SK-N-DZ (cell line): ENCODE measurements around the gene SS18. TPM values are rescaled to one million over a fixed set of nuclear protein-coding genes. Genes with fewer than 3 reads are reported as not detected.
A peak's percentile ranks its signal among the peaks of the same experiment; 100 is the strongest.
"Not testable (repeated sequence)": the region's sequence is repeated elsewhere in the genome, so short reads cannot be mapped to it uniquely, and the experiment has no call there.

Experiments used
- DNase-seq: peaks from one replicate; pipeline ENCODE4 v3.0.0-alpha.2; 2015; ENCODE audit warnings: low spot score
- polyA plus RNA-seq, 2 experiments: library from polyadenylated mRNA; depleted of rRNA; stranded (reverse); fragments of >200 nt; gene quantifications; 2 replicates each; pipeline ENCODE4 v1.2.3, GENCODE V29; 2014

The SS18 gene, protein sequence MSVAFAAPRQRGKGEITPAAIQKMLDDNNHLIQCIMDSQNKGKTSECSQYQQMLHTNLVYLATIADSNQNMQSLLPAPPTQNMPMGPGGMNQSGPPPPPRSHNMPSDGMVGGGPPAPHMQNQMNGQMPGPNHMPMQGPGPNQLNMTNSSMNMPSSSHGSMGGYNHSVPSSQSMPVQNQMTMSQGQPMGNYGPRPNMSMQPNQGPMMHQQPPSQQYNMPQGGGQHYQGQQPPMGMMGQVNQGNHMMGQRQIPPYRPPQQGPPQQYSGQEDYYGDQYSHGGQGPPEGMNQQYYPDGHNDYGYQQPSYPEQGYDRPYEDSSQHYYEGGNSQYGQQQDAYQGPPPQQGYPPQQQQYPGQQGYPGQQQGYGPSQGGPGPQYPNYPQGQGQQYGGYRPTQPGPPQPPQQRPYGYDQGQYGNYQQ
- 104 and 110 TPM in 2 replicates for polyA plus RNA-seq (2014; cell fraction: cytosol; rRNA removed)
- polyA plus RNA-seq (2014; cell fraction: nucleus; rRNA removed) = 88.2 and 313 TPM in 2 replicates

DNA sequence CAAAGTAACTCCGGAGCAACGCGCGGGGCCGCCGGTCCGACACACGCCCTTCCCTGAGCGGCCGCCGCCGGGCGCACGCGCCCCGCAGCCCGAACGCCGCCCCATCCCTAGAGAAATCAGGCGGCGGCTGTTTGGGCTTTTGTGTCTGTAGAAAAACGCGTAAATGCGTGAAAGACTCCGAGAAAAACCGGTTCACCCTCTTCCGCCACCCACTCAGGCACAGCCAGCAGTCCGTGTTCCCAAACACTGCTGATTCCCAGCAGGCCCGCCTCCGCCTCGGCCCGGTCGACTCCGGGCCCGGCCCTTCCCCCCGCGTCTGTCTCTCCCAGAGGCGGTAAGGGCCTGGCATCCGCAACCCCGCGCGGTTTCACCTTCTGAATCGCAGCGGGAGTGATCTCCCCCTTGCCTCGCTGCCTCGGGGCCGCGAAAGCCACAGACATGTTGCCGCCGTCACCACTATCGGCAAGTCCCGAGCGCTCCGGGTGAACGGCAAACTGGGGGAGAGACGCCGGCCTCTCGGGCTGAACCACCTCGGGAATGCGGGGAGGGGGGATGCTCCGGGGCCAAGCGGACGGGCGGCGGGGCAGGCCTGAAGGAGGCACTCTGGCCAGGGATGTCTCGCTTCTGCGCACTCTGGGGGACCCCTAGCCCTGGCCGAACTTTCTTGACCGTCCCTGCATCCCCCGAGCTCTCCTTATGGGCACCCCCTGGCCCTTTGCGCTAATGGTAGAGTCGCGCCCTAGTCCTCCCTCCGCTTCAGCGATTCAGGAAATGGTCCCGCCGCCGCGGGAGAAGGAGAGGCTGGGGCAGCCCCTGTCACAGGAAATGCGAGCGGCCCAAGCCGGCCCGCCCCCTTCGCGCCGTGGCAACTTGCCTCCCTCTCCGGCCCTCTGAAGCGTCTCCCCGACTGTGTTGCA lies at the start of gene SS18:
SS18 (minus strand) TSS at position 484 of the 917 bp plus-strand sequence; CDS start at position 440, 44 bp downstream.
- peak; percentile 95 for DNase-seq

DNA sequence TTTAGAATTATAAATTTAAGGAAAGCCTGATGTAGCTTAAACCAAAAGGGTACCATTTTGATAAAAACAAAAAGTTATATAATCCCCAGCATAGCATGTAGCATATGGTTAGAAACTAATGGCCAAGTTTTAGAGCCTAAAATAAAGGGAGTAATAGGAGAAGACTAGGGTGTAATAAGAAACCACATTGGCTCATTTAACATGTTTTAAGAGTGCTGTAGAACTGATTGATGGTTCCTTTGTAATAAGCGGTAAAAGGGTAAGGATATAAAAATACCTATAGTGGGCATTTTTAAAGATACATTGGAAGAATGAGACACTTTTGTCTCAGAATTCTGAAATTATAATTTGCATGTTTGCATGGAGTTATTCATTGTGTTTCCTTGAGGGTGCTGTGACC lies 45.1 kb upstream of the SS18 start:
- no peak for DNase-seq

DNA sequence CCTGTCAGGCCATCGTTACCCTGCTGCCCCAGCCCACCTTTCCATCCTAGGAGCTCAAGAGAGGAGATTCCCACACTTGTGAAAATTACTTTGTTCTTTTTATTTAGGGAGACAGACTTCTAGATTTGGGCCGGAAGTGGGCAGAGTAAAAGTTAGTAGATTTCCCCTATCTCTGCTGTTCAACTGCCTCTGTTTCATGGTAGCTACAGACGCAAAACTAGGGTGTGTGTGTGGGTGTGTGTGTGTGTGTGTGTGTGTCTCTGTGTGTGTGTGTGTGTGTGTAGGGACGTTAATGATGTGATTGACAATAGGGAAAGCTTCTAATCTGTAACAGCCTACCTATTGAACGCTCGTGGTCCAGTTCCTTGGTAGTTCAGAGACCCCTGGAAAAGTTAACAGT lies 43.7 kb upstream of the SS18 start:
- DNase-seq = no peak

DNA sequence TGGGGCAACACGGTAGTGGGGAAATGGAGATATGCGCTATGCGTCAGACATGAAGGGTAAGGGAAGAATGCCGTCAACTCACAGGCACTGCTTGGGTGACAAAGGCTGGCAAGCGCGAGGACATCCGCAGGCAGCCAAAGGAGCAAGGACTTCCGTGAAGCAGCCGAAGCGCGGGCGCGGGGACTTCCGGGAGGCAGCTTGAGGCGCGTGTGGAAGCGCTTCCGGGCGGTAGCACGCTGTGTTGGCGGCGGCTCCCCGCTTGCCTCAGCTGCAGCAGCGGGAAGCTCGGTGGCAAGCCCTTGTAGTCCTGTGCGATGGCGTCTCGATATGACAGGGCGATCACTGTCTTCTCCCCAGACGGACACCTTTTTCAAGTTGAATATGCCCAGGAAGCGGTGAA lies 43.2 kb upstream of the SS18 start, which contains the start of gene PSMA8:
PSMA8 (plus strand) TSS at position 218 of the 400 bp plus-strand sequence; CDS start at position 315, 97 bp downstream.
- DNase-seq = no peak

DNA sequence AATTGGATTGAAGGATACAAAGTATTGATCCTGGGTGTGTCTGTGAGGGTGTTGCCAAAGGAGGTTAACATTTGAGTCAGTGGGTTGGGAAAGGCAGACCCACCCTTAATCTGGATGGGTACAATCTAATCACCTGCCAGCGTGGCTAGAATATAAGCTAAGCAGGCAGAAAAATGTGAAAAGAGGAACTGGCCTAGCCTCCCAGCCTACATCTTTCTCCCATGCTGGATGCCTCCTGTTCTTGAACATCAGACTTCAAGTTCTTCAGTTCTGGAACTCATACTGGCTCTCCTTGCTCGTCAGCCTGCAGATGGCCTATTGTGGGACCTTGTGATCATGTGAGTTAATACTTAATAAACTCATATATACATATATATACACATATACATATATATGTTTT lies 37.8 kb upstream of the SS18 start:
- not testable (repeated sequence) for DNase-seq

DNA sequence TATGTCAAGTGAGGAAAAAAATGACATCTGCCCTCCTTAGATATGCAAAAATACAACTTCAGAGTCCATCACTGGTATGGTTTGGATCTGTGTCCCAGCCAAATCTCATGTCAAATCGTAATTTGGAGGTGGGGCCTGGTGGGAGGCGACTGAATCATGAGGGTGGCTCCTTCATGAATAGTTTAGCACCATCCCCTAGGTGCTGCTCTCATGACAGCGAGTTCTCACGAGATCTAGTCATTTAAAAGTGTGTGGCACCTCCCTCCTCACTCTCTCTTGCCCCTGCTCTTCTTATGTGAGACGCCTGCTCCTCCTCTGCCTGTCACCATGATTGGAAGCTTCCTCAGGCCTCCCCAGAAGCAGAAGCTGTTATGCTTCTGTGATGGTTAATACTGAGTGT lies 37.4 kb upstream of the SS18 start:
- peak; percentile 10 for DNase-seq

DNA sequence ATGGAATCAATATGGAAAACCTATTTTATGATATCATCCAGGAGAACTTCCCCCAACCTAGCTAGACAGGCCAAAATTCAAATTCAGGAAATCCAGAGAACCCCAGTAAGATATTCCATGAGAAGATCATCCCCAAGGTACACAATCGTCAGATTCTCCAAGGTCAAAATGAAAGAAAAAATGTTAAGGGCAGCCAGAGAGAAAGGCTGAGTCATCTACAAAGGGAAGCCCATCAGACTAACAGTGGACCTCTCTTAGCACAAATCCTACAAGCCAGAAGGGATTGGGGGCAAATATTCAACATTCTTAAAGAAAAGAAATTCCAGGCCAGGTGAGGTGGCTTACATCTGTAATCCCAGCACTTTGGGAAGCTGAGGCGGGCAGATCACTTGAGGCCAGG lies 31.6 kb upstream of the SS18 start:
- DNase-seq = not testable (repeated sequence)

DNA sequence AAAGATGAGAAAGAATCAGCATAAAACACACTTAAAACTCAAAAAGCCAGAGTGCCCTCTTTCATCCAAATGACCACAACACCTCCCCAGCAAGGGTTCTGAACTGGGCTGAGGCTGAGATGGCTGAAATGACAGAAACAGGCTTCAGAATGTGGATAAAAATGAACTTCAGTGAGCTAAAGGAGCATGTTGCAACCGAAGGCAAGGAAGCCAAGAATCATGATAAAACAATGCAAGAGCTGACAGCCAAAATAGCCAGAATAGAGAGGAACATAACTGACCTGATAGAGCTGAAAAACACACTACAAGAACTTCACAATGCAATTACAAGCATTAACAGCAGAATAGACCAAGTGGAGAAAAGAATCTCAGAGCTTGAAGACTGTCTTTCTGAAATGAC lies 31.1 kb upstream of the SS18 start:
- DNase-seq = no peak

DNA sequence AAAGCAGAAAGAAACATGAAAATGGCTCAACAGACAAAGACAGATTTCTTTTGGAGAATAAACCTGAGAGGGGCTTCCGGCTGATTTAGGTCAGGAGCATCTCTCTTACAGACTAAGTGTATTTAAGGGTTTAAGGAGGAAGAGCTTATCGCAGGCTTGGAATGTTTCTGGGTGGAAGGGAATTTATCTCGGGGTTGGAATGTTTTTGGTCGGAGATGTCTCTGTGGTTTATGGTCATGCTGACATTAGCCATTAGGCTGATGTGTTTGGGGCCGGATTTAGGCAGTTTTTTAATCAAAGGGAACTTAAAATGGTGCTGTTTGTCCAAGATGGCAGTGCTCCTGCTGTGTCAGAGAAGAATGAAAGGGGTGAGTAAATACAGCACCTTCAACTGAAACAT lies 28.8 kb upstream of the SS18 start:
- DNase-seq = no peak

DNA sequence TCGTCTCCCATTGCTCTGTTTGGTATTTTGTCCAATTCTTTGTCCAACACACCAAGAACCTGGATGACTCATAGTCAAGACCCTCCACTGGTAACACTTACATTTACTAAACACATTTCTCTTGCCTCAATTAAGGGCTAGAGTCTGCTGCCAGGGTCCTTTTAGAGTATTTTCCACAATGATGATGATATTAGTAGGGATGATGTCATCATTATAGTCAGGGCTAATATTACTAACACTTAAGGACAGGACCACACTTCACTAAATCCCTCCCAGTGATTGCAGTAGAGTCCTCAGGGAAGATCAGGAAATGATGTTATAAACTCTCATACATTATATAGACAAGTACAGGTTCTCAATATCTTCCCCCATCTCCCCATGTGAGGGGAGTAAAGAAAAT lies 13.6 kb upstream of the SS18 start:
- DNase-seq = no peak

DNA sequence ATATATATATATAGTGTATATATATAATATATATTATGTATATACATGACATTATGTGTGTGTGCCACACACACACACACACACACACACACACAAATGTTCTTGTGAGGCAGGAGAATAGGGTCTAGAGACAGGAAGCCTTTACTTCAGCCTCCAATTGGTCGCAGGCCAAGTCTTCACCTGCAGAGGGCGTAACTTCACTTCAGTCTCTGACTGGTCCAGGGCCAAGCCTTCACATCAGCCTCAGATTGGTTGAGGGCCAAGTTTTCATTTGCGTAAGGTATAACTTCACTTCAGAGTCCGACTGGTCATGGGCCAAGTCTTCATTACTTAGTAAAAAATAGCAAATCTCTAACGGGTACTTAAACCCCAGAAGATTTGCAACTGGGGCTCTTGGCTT lies 13.2 kb upstream of the SS18 start:
- peak; percentile 11 for DNase-seq

DNA sequence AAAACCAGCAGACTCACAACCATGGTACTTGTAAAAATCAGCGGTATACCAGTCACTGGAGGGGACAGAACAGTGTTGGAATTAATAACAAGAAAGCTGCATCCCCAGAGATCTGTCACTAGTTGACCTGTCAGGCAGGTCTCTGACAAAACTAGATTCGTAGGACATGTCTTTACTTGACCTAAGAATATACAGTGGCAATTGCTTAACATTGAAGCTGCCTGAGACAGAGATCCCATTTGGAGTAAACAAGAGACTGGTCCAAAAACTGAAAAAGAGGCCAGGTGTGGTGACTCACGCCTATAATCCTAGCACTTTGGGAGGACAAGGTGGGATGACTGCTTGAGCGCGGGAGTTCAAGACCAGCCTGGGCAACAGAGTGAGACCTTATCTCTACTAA lies 7.2 kb upstream of the SS18 start:
- DNase-seq = no peak

DNA sequence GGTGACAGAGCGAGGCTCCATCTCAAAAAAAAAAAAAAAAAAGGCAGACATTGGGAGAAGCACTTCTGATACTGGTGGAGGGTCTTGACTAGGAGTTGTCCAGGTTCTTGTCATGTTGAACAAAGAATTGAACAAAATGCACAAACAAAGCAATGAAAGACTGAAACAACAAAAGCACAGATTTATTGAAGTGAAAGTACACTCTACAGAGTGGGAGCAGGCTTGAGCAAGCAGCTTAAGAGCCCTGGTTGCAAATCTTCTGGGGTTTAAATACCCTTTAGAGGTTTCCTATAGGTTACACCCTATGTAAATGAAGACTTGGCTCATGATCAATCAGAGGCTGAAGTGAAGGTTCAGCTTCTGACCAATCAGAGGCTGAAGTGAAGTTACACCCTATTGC lies 6.4 kb upstream of the SS18 start:
- DNase-seq = no peak

DNA sequence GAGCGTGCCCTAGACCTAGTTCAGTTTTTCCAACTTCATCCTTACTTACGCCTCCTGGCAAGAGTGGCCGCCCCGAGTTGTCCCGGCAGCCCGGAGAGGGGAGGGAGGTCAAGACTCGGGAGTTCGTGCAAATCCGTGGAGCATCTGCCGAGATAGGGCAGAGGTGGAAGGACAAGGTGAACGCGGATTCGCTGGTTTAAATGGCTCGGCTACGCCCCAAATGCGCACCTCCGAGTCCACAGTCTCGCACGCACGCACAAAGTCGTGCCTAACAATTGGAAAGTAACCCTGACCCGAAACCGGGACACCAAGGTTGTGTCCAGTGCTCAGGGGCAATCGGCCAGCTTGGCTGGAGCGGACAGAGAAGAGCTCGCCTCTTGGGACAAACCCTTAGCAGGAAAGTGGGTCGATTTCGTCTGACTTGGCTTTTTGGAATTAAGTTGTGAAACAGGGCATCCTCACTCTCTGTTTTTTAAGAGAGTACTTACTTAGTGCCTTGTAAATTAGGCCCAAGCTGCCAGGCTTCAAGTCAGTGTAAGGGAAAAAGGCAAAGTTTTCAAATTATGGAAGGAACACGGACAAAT lies 726 bp upstream of the SS18 start:
- no peak for DNase-seq

DNA sequence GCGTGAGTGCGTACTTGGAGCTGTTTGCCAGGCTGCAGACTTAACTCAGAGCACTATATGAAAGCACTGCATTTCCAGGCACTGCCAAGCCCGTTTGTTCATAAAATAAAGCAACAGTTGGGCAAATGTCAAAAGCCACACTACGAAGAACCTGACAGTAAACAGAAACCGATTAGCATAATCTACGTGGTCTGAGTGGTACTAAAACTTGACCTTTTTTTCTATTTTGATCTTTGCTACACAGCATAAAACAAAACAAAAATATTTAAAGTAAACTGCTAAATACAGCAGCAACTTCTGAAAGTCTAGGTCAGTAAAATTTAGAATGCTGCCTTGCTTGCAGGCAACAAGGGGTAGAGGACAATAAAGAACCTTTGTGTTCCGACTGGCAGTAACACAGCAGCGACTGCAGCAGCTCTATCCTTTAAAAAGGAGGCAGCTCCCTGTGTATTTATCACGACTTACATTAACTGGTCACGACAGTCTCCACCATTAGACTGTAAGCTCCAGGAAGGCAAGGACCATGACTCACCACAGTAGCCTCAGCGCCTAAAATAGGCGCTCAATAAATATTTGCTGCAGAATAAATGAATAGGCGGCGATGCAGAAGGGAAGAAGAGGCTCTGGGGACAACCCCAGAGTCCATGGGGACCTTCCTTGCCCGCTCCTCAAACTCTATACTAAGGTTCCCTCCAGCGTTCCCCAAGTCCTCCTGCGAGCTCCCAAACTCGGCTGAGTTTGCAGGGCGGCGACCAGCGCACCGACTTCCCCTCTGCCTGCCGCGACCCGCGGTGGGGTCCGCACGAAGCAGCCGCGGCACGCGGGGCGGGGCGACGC lies 902 bp downstream of the SS18 start:
- peak; percentile 39 for DNase-seq

DNA sequence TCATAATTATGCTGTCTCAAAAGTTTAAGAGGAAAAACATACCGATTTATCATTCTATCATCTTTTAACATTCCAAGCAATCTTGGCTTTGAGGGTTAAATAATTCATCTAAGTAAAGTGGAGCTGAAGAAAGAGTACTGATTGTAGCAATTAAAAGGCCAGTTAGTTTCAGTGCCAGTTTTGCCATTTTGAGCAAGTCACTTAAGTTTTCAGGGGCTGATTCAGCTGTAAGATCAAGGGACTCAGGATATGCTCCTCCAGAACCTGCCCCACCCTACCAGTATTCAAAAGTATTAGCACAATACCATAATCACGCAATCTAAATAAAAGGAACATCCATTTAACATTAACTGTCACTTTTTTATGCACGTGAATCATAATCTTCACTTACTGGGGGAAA lies 1.9 kb downstream of the SS18 start:
- DNase-seq = no peak

DNA sequence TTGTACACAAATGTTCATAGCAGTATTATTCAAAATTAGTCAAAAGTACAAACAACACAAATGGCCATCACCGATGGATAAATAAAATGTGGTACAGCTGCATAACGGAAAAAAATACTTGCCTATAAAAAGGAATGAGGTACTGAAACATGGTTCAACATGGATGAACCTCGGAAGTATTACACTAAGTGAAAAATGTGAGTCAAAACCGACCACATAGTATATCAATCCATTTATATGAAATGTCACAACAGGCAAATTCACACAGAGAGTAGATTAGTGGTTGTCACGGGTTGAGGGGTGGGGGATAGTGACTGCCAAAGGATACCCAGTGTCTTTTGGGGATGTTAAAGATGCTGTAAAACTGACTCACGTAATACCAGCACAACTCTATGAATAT lies 3.5 kb downstream of the SS18 start:
- DNase-seq = no peak

DNA sequence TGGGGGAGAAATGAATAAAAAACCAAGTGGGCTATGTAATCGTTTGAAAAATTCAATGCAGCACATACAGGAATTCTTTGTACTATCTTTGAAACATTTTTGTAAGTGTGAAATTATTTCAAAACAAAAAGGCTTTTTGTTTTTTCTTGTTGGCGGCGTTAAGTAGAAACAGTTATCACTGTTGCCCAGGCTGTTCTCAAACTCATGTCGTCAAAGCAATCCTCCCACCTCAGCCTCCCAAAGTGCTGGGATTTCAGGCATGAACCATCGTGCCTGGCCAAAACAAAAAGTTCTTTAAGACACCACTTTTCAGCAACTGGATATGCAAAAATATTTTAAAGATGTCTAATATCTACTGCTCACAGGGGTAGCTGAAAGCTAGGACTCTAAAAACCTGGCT lies 5.4 kb downstream of the SS18 start:
- no peak for DNase-seq

DNA sequence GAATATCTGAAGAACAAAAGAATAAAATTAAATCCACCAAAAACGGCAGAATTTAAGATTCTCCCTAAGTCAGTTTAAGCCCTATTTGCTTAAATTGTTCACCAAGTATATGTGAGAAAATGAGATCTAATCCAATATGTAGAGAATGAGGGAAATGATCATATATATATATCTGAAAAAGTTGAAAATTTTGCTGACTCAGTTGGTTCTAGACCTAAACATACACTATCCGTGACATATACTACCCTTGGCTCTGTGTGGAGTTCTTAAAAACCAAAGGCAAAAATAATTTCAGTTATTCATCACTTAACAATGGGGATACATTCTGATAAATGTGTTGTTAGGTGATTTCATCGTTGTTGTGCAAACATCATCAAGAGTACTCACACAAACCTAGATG lies 7.3 kb downstream of the SS18 start:
- no peak for DNase-seq

DNA sequence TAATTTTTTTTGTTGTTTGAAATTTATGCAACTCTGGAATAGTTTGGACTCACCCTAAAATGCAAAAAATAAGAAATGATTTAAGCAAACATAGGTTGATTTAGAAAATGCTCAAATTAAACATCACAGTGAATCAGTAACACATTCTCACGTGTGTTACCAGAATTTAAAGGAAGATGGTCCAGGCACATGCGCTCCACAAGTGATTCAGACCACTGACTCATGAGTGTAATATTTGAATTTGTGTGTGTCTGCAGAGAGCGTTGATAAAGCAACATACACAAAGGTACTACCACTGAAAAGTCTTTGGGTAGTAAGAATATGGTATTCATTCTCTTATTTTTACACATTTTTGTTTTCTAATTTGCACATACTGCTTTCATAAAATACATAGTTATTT lies 7.9 kb downstream of the SS18 start:
- DNase-seq = no peak

DNA sequence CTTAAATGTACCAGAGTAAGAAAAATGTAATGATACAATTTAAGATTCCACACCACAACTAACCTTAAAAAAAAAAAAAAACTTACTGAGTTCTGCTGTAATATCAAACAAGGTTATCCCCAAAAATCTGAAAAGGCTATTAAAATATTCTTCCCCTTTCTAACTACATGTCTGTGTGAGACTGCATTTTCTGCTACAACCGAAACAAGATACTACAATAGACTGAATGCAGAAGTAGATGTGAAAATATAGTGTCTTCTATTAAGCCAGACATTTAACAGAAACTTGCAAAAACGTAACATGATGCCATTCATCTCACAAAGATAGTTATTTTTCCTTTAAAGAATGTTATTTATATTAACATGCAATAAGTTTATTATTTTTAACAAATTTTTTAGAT lies 16.2 kb downstream of the SS18 start:
- no peak for DNase-seq
